Measurements from ENCODE around the gene DDX49. TPM values are rescaled to one million over a fixed set of nuclear protein-coding genes. Genes with fewer than 3 reads are reported as not detected.
"Not testable (repeated sequence)": the region's sequence is repeated elsewhere in the genome, so short reads cannot be mapped to it uniquely, and the experiment has no call there.

DDX49 gene
- total RNA-seq, 2 donors from 2014 or later = 33.7 to 54.4 TPM

GRCh38 chr19:18901491-18901890, 18.0 kb upstream of the DDX49 start:
- Mint-ChIP-seq H3K4me3 (no peak overlapping the region), H3K4me1 (peaks cover 6% of the 10 kb centered on the region), H3K9me3 (no peaks in the 10 kb centered on the region), H3K27me3 (peaks cover 8% of the 10 kb centered on the region), H3K36me3 (ENCODE audit: low read depth) (peaks cover 56% of the 10 kb centered on the region), H3K27ac (no peak overlapping the region)
- no peak for ATAC-seq (replicated peaks)

GRCh38 chr19:18902519-18902918, 17.0 kb upstream of the DDX49 start:
- not testable (repeated sequence) for H3K27ac Mint-ChIP-seq; H3K4me1 Mint-ChIP-seq; ATAC-seq (replicated peaks); H3K27me3 Mint-ChIP-seq; H3K9me3 Mint-ChIP-seq; H3K4me3 Mint-ChIP-seq
- H3K36me3 Mint-ChIP-seq (ENCODE audit: low read depth) = peaks cover 53% of the 10 kb centered on the region

DNA sequence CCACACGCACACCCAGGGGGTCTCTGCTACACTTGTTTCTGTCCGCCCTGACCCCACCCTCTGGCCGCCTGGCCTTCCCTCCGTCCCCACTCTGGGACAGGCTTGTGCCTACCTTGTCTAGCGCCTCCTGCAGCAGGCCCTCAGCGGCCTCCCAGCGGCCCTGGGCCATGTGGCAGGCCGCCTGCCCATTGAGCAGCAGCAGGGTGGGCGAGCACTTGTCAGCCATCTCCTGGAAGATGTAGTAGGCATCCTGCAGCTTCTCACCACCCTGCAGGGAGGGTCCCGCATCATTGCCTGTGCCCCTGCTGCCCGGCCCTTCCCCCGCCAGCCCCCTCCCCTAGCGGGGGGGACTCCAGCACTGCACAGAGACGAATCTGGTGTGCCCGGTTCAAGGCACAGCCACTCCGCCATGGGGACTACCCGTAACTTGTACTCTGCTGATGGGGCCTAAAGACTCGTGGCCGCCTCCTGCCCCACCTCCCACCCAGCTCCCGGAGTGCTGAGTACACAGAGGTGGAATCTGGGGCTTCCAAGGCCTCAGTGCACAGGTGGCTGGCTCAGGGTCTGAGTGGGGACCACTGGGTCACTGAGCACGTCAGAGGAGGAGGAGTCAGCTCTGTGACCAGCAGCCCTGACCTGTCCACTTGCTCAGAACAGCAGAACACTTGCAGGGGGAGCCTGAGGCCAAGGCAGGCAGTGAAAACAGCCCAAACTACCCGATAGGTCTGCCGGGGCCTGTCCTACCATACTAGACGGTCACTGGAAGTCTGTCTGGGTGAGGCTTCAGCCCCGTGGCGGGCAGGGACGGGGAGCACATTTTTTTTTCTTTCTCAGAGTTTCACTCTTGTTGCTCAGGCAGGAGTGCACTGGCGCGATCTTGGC, 16.1 kb upstream of the DDX49 start:
- peaks cover 57% of the 10 kb centered on the region for H3K36me3 Mint-ChIP-seq (ENCODE audit: low read depth)
- no peaks in the 10 kb centered on the region for H3K9me3 Mint-ChIP-seq
- ATAC-seq (replicated peaks) = no peak
- H3K27me3 Mint-ChIP-seq = no peaks in the 10 kb centered on the region
- H3K4me3 Mint-ChIP-seq = no peak overlapping the region
- H3K4me1 Mint-ChIP-seq = no peaks in the 10 kb centered on the region
- no peak overlapping the region for H3K27ac Mint-ChIP-seq

GRCh38 chr19:18904334-18905057, 15.0 kb upstream of the DDX49 start:
- Mint-ChIP-seq H3K4me1 (no peaks in the 10 kb centered on the region), H3K27me3 (no peaks in the 10 kb centered on the region), H3K27ac (no peak overlapping the region), H3K36me3 (ENCODE audit: low read depth) (peaks cover 62% of the 10 kb centered on the region), H3K4me3 (no peak overlapping the region), H3K9me3 (no peaks in the 10 kb centered on the region)
- no peak for ATAC-seq (replicated peaks)

- Mint-ChIP-seq H3K9me3 (no peaks in the 10 kb centered on the region), H3K36me3 (ENCODE audit: low read depth) (peaks cover 62% of the 10 kb centered on the region), H3K4me1 (no peaks in the 10 kb centered on the region), H3K4me3 (no peak overlapping the region), H3K27ac (no peak overlapping the region), H3K27me3 (no peaks in the 10 kb centered on the region)
- ATAC-seq (replicated peaks) = no peak
Observed at GRCh38 chr19:18905058-18905456, 14.5 kb upstream of the DDX49 start.

- no peak overlapping the region for H3K27ac Mint-ChIP-seq
- ATAC-seq (replicated peaks) = no peak
- no peaks in the 10 kb centered on the region for H3K27me3 Mint-ChIP-seq
- H3K9me3 Mint-ChIP-seq = no peaks in the 10 kb centered on the region
- H3K36me3 Mint-ChIP-seq (ENCODE audit: low read depth) = peaks cover 62% of the 10 kb centered on the region
- no peak overlapping the region for H3K4me3 Mint-ChIP-seq
- no peaks in the 10 kb centered on the region for H3K4me1 Mint-ChIP-seq
Observed at GRCh38 chr19:18905513-18906236, 13.8 kb upstream of the DDX49 start.

GRCh38 chr19:18906605-18907519, 12.7 kb upstream of the DDX49 start:
- no peaks in the 10 kb centered on the region for H3K4me1 Mint-ChIP-seq
- H3K4me3 Mint-ChIP-seq = no peak overlapping the region
- H3K9me3 Mint-ChIP-seq = no peaks in the 10 kb centered on the region
- no peak overlapping the region for H3K27ac Mint-ChIP-seq
- ATAC-seq (replicated peaks) = no peak
- H3K36me3 Mint-ChIP-seq (ENCODE audit: low read depth) = peaks cover 60% of the 10 kb centered on the region
- no peaks in the 10 kb centered on the region for H3K27me3 Mint-ChIP-seq

- Mint-ChIP-seq H3K4me3 (no peak overlapping the region), H3K9me3 (no peaks in the 10 kb centered on the region), H3K4me1 (peaks cover 6% of the 10 kb centered on the region), H3K27me3 (no peaks in the 10 kb centered on the region), H3K27ac (no peak overlapping the region), H3K36me3 (ENCODE audit: low read depth) (peaks cover 74% of the 10 kb centered on the region)
- ATAC-seq (replicated peaks) = no peak
Observed at GRCh38 chr19:18908917-18909619, 10.4 kb upstream of the DDX49 start.

- ATAC-seq (replicated peaks) = no peak
- Mint-ChIP-seq H3K27ac (no peak overlapping the region), H3K9me3 (no peaks in the 10 kb centered on the region), H3K36me3 (ENCODE audit: low read depth) (peaks cover 78% of the 10 kb centered on the region), H3K4me3 (no peak overlapping the region), H3K4me1 (peaks cover 6% of the 10 kb centered on the region), H3K27me3 (no peaks in the 10 kb centered on the region)
Observed at GRCh38 chr19:18910010-18910409, 9.5 kb upstream of the DDX49 start.

DNA sequence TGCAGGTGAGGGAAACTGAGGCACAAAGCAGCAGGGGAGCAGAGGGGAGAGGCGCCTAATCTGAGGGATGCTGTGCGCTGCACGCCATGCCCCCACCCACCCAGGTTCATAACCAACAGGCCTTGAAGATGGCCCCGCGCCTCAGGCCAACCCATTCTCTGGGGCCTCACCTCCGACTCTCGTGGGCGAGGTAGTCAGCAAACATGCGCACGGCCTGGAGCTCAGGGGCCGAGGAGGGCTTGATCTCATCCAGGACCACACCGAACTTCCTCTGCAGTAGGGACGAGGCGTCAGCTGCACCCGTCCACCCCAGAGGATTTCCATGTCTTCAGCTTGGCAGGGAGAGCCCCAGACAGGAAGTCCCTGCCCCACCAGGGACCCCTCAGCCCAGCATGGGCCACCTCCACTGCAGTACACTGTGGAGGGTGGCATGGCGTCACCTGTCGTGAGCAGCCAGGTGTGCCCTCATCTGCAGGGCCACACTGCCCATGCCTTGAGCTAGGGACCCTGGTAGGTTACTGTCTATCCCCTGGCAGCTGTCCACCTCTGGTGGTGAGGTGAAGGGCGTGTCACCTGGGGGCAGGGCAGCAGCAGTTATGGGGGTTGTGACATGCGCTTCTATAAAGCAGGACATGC, 8.6 kb upstream of the DDX49 start:
- no peak for ATAC-seq (replicated peaks)

DNA sequence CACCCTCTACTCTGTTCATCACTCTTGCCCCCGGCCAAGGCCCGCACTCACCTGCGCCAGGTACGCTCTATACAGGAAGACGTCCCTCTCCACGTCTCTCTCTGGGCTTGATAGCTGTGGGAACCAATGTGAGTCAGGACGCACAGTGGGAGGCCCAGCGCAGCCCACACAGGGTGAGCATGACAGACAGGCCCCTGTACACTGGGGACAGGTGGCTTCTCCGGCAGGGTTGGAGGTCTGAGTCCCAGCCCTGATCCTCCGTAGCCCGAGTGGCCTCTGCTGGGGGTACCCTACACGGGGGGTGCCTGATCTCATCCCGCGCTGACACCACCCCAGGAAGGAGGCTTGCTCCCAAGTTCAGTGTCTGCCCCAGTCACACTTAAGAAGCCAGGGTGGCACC, 6.6 kb upstream of the DDX49 start:
- H3K27ac Mint-ChIP-seq = no peak overlapping the region
- peaks cover 6% of the 10 kb centered on the region for H3K4me1 Mint-ChIP-seq
- peaks cover 89% of the 10 kb centered on the region for H3K36me3 Mint-ChIP-seq (ENCODE audit: low read depth)
- H3K9me3 Mint-ChIP-seq = no peaks in the 10 kb centered on the region
- H3K27me3 Mint-ChIP-seq = no peaks in the 10 kb centered on the region
- no peak for ATAC-seq (replicated peaks)
- no peak overlapping the region for H3K4me3 Mint-ChIP-seq

More for the DNA sequence above, 8.6 kb upstream of the DDX49 start:
- Mint-ChIP-seq H3K27ac (no peak overlapping the region), H3K4me1 (peaks cover 6% of the 10 kb centered on the region), H3K4me3 (no peak overlapping the region), H3K36me3 (ENCODE audit: low read depth) (peaks cover 79% of the 10 kb centered on the region), H3K27me3 (no peaks in the 10 kb centered on the region), H3K9me3 (no peaks in the 10 kb centered on the region)

GRCh38 chr19:18913466-18913865, 6.0 kb upstream of the DDX49 start:
- no peaks in the 10 kb centered on the region for H3K9me3 Mint-ChIP-seq
- H3K4me3 Mint-ChIP-seq = no peak overlapping the region
- peaks cover 6% of the 10 kb centered on the region for H3K4me1 Mint-ChIP-seq
- no peak for ATAC-seq (replicated peaks)
- H3K36me3 Mint-ChIP-seq (ENCODE audit: low read depth) = peaks cover 89% of the 10 kb centered on the region
- H3K27ac Mint-ChIP-seq = no peak overlapping the region
- no peaks in the 10 kb centered on the region for H3K27me3 Mint-ChIP-seq

- Mint-ChIP-seq H3K4me1 (peaks cover 6% of the 10 kb centered on the region), H3K4me3 (no peak overlapping the region), H3K9me3 (no peaks in the 10 kb centered on the region), H3K27ac (no peak overlapping the region), H3K36me3 (ENCODE audit: low read depth) (peaks cover 87% of the 10 kb centered on the region), H3K27me3 (no peaks in the 10 kb centered on the region)
- ATAC-seq (replicated peaks) = no peak
Observed at GRCh38 chr19:18915639-18916038, 3.9 kb upstream of the DDX49 start.

Measured in activated T-helper 17 cell treated with anti-CD3 and anti-CD28 coated beads, Interleukin-2, amount 50 U/mL, for 72 hours (primary cell).